ENCODE measurements around the gene TXNDC15.

The TXNDC15 gene

GRCh38 chr5:134920848-134921575, 46.8 kb downstream of the TXNDC15 start:
- no peak for DNase-seq

GRCh38 chr5:134932508-134932907, 58.3 kb downstream of the TXNDC15 start:
- DNase-seq = no peak

GRCh38 chr5:134934202-134934601, 60.0 kb downstream of the TXNDC15 start:
- no peak for DNase-seq

GRCh38 chr5:134935711-134936602, 61.8 kb downstream of the TXNDC15 start:
- no peak for DNase-seq

GRCh38 chr5:134937526-134937925, 63.4 kb downstream of the TXNDC15 start:
- no peak for DNase-seq

GRCh38 chr5:134938030-134938429, 63.9 kb downstream of the TXNDC15 start:
- DNase-seq = no peak

GRCh38 chr5:134939500-134939899, 65.3 kb downstream of the TXNDC15 start:
- no peak for DNase-seq

- no peak for DNase-seq
Measured at GRCh38 chr5:134943547-134943946, 69.4 kb downstream of the TXNDC15 start.

- DNase-seq = no peak
Measured at GRCh38 chr5:134944630-134945029, 70.5 kb downstream of the TXNDC15 start.

GRCh38 chr5:134945041-134945440, 70.9 kb downstream of the TXNDC15 start:
- no peak for DNase-seq

GRCh38 chr5:134948911-134949310, 74.7 kb downstream of the TXNDC15 start:
- DNase-seq = no peak

GRCh38 chr5:134949316-134949715, 75.1 kb downstream of the TXNDC15 start:
- no peak for DNase-seq
